ENCODE results near the gene DLG2.

DLG2 gene

DNA sequence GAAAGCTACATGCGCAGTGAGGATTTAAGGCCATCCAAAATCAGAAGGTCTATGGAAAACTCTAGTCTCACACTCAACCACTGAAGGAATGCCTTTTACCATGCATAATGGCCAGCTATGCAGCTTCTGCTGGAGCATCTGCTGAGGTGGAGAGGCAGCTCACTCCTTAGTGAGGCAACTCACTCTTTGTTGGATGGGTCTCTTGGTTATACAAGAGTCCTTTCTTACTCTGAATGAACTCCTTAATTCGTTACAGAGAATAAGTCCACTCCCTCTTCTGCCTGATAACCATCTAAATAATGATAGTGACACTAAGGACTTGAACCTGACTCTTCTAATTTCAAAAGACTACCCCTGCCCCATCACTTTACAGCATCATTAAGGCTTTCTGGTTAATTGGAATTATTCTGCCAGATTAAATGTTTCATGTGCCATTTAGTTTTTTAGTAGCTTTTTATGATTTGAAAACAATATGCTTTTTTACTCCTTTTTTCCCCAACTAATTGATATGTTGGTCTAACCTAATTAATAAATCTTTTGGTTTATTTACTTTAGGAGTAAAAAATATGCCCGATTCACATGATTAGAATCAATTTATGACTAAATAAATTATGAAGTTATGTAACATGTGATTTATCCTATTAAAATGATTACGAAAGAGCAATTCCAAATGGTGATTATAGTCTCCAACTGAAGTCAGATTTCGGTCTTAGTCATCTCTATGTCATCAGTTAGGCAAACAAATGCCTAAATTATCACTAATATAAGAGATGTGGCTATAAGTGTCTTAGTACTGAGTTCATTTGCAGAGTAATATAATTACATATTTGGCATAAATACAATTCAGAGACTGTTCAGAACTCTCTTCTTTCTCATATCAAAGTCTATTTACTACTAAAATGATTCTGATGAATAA, 2054.3 kb downstream of the DLG2 start:
- no peak overlapping the region for H3K4me3 ChIP-seq (ENCODE audit: low read length)
- no peak for TF ChIP-seq CTCF (conservative IDR thresholded peaks at IDR 0.05; ENCODE audit: low read depth, low read length)
- peak; percentile 72 for DNase-seq (ENCODE audit: low read depth)

- DNase-seq (ENCODE audit: low read depth): peak; percentile 87
Observed at GRCh38 chr11:83571302-83571701, 2055.8 kb downstream of the DLG2 start.

DNA sequence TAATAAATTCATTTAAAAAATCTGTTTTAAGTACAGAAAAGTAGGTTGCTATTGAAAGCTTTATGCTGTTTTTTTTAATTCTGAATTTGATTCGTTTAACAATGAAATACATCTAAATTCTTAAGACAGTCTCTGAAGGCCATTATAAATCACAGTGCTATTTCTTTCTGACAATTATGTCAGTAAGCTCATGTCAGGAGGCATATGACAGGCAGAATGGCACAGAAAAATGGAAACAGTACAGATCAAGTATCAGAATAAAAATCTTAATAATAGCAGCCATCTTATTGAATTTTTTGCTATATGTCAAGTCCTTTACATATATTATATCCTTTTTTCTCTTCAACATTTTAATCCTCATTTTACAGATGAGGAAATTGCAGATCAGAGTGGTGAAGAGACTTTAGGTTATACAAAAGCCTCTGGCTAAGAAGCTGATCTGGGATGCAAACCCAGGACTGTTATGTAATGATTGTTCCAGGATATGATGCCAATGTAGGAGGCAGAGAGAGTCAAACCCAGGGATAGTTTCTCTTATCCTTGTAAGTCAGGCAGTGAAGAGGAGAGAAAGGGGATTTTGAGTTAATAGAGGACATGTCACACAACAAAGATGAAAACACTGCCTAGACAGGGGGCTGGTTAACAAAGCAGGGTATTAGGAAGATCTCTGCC, 2057.9 kb downstream of the DLG2 start:
- H3K4me3 ChIP-seq (ENCODE audit: low read length): no peak overlapping the region
- no peak for DNase-seq (ENCODE audit: low read depth)
- TF ChIP-seq CTCF (conservative IDR thresholded peaks at IDR 0.05; ENCODE audit: low read depth, low read length): no peak

More at GRCh38 chr11:83571302-83571701, 2055.8 kb downstream of the DLG2 start:
- TF ChIP-seq CTCF (conservative IDR thresholded peaks at IDR 0.05; ENCODE audit: low read depth, low read length): no peak
- H3K4me3 ChIP-seq (ENCODE audit: low read length): no peak overlapping the region

- no peak overlapping the region for H3K4me3 ChIP-seq (ENCODE audit: low read length)
- TF ChIP-seq CTCF (conservative IDR thresholded peaks at IDR 0.05; ENCODE audit: low read depth, low read length): no peak
- DNase-seq (ENCODE audit: low read depth): no peak
Observed at GRCh38 chr11:83568516-83568915, 2058.6 kb downstream of the DLG2 start.

GRCh38 chr11:83566950-83567349, 2060.2 kb downstream of the DLG2 start:
- TF ChIP-seq CTCF (conservative IDR thresholded peaks at IDR 0.05; ENCODE audit: low read depth, low read length): no peak
- peak; percentile 90 for DNase-seq (ENCODE audit: low read depth)
- no peak overlapping the region for H3K4me3 ChIP-seq (ENCODE audit: low read length)

- no peak for DNase-seq (ENCODE audit: low read depth)
- TF ChIP-seq CTCF (conservative IDR thresholded peaks at IDR 0.05; ENCODE audit: low read depth, low read length): no peak
Observed at GRCh38 chr11:83564870-83565269, 2062.3 kb downstream of the DLG2 start.

More at GRCh38 chr11:83564870-83565269, 2062.3 kb downstream of the DLG2 start:
- H3K4me3 ChIP-seq (ENCODE audit: low read length): no peak overlapping the region
